H9 (cell line): ENCODE results near the gene PIGB. TPM values are rescaled to one million over a fixed set of nuclear protein-coding genes. Genes with fewer than 3 reads are reported as not detected.

Source experiments
- DNase-seq: peaks from one replicate; pipeline ENCODE4 v3.0.0-alpha.2; 2017
- H2AFZ ChIP-seq: one replicate; pipeline ENCODE4 v1.6.1; 2013; ENCODE audit warnings: mild to moderate bottlenecking, low read length, control low read depth, moderate library complexity
- H2AK5ac ChIP-seq: 2 replicates; pipeline ENCODE4 v1.6.1; 2013; ENCODE audit warnings: low read length, control low read depth, mixed read lengths; ENCODE audit not compliant: insufficient read length
- H2BK120ac ChIP-seq: one replicate; pipeline ENCODE4 v1.6.1; 2013; ENCODE audit warnings: low read depth, mild to moderate bottlenecking, low read length, control low read depth, inconsistent platforms; ENCODE audit not compliant: poor library complexity, severe bottlenecking
- H2BK12ac ChIP-seq: 2 replicates; pipeline ENCODE4 v1.6.1; 2013; ENCODE audit warnings: low read length, control low read depth, mixed read lengths, low read depth; ENCODE audit not compliant: insufficient read length
- H2BK15ac ChIP-seq: 2 replicates; pipeline ENCODE4 v1.6.1; 2013; ENCODE audit warnings: low read depth, low read length, control low read depth
- H2BK20ac ChIP-seq: one replicate; pipeline ENCODE4 v1.6.1; 2013; ENCODE audit warnings: low read depth, mild to moderate bottlenecking, low read length, control low read depth, inconsistent platforms; ENCODE audit not compliant: poor library complexity, severe bottlenecking
- H2BK5ac ChIP-seq: 2 replicates; pipeline ENCODE4 v1.6.1; 2013; ENCODE audit warnings: low read length, control low read depth, mixed read lengths; ENCODE audit not compliant: insufficient read length
- H3K14ac ChIP-seq: 2 replicates; pipeline ENCODE4 v1.6.1; 2013; ENCODE audit warnings: low read length, control low read depth; ENCODE audit not compliant: insufficient read depth
- H3K18ac ChIP-seq: 2 replicates; pipeline ENCODE4 v1.6.1; 2013; ENCODE audit warnings: low read depth, mild to moderate bottlenecking, mixed read lengths, low read length, control low read depth; ENCODE audit not compliant: insufficient read length
- H3K23ac ChIP-seq: 2 replicates; pipeline ENCODE4 v1.6.1; 2013; ENCODE audit warnings: low read length, control low read depth, mixed read lengths, low read depth; ENCODE audit not compliant: insufficient read length
- H3K23me2 ChIP-seq: 2 replicates; pipeline ENCODE4 v1.6.1; 2013; ENCODE audit warnings: low read depth, mild to moderate bottlenecking, mixed read lengths, low read length, control low read depth; ENCODE audit not compliant: insufficient read length, poor library complexity, severe bottlenecking
- H3K27ac ChIP-seq: 2 replicates; pipeline ENCODE4 v1.5.1; 2013; ENCODE audit warnings: low read length, control low read depth, mixed read lengths, low read depth; ENCODE audit not compliant: insufficient read length
- H3K27me3 ChIP-seq: 2 replicates; pipeline ENCODE4 v1.6.1; 2013; ENCODE audit warnings: low read length, control low read depth, inconsistent platforms; ENCODE audit not compliant: insufficient read depth
- H3K4ac ChIP-seq: 2 replicates; pipeline ENCODE4 v1.6.1; 2013; ENCODE audit warnings: low read depth, mild to moderate bottlenecking, control low read depth, inconsistent platforms, low read length, moderate library complexity
- H3K4me1 ChIP-seq: 2 replicates; pipeline ENCODE4 v1.6.1; 2013; ENCODE audit warnings: low read length, control low read depth, inconsistent platforms; ENCODE audit not compliant: insufficient read depth
- H3K4me2 ChIP-seq: 2 replicates; pipeline ENCODE4 v1.6.1; 2013; ENCODE audit warnings: low read length, control low read depth, mixed read lengths; ENCODE audit not compliant: insufficient read length, insufficient read depth
- H3K56ac ChIP-seq: 2 replicates; pipeline ENCODE4 v1.6.1; 2013; ENCODE audit warnings: low read depth, mild to moderate bottlenecking, mixed read lengths, low read length, control low read depth; ENCODE audit not compliant: insufficient read length
- H3K79me1 ChIP-seq: 2 replicates; pipeline ENCODE4 v1.6.1; 2013; ENCODE audit warnings: low read depth, mild to moderate bottlenecking, moderate library complexity, low read length, control low read depth, inconsistent platforms; ENCODE audit not compliant: insufficient read depth, poor library complexity, severe bottlenecking
- H3K79me2 ChIP-seq: 2 replicates; pipeline ENCODE4 v1.6.1; 2013; ENCODE audit warnings: low read length, control low read depth, inconsistent platforms; ENCODE audit not compliant: insufficient read depth
- H3K9ac ChIP-seq: 2 replicates; pipeline ENCODE4 v1.6.1; 2013; ENCODE audit warnings: low read length, control low read depth, mixed read lengths; ENCODE audit not compliant: insufficient read length; ENCODE audit errors: extremely low read depth
- H3K9me3 ChIP-seq: one replicate; pipeline ENCODE4 v1.6.1; 2013; ENCODE audit warnings: low read depth, low read length, inconsistent platforms; ENCODE audit not compliant: control insufficient read depth
- H3T11ph ChIP-seq: one replicate; pipeline ENCODE4 v1.6.1; 2013; ENCODE audit warnings: mild to moderate bottlenecking, low read length, control low read depth, inconsistent platforms
- H4K20me1 ChIP-seq: one replicate; pipeline ENCODE4 v1.6.1; 2013; ENCODE audit not compliant: control insufficient read depth, insufficient read length, insufficient read depth
- H4K5ac ChIP-seq: 2 replicates; pipeline ENCODE4 v1.6.1; 2013; ENCODE audit warnings: low read depth, mild to moderate bottlenecking, mixed read lengths, low read length, control low read depth; ENCODE audit not compliant: insufficient read length
- H4K8ac ChIP-seq: replicated peaks from 2 replicates; pipeline ENCODE4 v1.6.1; 2013; ENCODE audit warnings: low read length, control low read depth, mixed read lengths, low read depth; ENCODE audit not compliant: insufficient read length
- H4K91ac ChIP-seq: 2 replicates; pipeline ENCODE4 v1.6.1; 2013; ENCODE audit warnings: low read depth, mild to moderate bottlenecking, moderate library complexity, mixed read lengths, low read length, control low read depth; ENCODE audit not compliant: insufficient read length
- H3K27ac Mint-ChIP-seq, 3 experiments: 2 replicates in 2 of 3; 3 replicates in 1 of 3; pipeline ENCODE4 v1.8.0; 2020 to 2021; ENCODE audit warnings: mixed read lengths in 3 of 3, mild to moderate bottlenecking in 1 of 3, moderate library complexity in 1 of 3
- H3K27me3 Mint-ChIP-seq: 2 replicates; pipeline ENCODE4 v1.8.0; 2021; ENCODE audit warnings: low read depth, mild to moderate bottlenecking, moderate library complexity, mixed read lengths
- H3K36me3 Mint-ChIP-seq, 3 experiments: 2 replicates in 2 of 3; 3 replicates in 1 of 3; pipeline ENCODE4 v1.8.0; 2020 to 2021; ENCODE audit warnings: low read depth in 3 of 3, mixed read lengths in 3 of 3; ENCODE audit not compliant: insufficient read depth in 1 of 3
- H3K4me1 Mint-ChIP-seq, 2 experiments: 2 replicates each; pipeline ENCODE4 v1.8.0; 2020; ENCODE audit warnings: mixed read lengths in 2 of 2
- H3K4me3 Mint-ChIP-seq, 2 experiments: 2 replicates in 1 of 2; 3 replicates in 1 of 2; pipeline ENCODE4 v1.8.0; 2020 to 2021; ENCODE audit warnings: mild to moderate bottlenecking in 2 of 2, mixed read lengths in 2 of 2, moderate library complexity in 1 of 2
- H3K9me3 Mint-ChIP-seq, 2 experiments: 2 replicates in 1 of 2; 3 replicates in 1 of 2; pipeline ENCODE4 v1.8.0; 2020; ENCODE audit warnings: mild to moderate bottlenecking in 2 of 2, mixed read lengths in 2 of 2, moderate library complexity in 1 of 2
- WGBS: extraction: QIAGEN DNeasy Blood & Tissue Kit; methylation state at CpG from one replicate; pipeline ENCODE4 v1.1.7; 2013; ENCODE audit warnings: missing lambda C conversion rate, low lambda C conversion rate, mixed read lengths; ENCODE audit not compliant: insufficient read length; ENCODE audit errors: extremely low coverage; 5-methylcytosine and 5-hydroxymethylcytosine counted together
- total RNA-seq: library from RNA; stranded (reverse); gene quantifications from 2 replicates; pipeline ENCODE4 v1.2.1, GENCODE V29; 2021
- TF ChIP-seq, protein P1 (sequence below): fragments of 200-600 bp; sonication (generic); conservative IDR thresholded peaks from 3 replicates; pipeline ENCODE4 v1.8.0; 2021; ENCODE audit warnings: antibody characterized with exemption, mild to moderate bottlenecking

The PIGB gene
- total RNA-seq, 1 experiment from 2014 or later: 6.7 TPM

DNA sequence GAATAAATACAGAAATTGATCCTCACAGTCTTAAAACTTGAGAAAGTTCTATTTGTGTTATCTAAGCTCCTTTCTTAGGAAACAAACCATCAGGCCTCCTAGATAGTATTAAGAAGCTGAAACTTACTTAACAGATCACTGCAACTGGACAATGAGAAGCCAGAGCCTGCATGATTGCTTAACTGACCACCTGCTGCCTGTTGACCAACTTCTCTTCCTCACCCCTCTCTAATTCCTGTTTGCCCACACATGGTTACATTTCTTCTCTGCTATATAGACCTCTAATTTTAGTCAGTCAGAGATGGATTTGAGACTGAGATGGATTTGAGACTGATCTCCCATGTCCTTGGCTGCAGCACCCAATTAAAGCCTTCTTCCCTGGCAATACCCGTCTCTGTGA, 75.7 kb downstream of the PIGB start:
- Histone ChIP-seq H4K8ac (no peak overlapping the region), H4K5ac (no peak overlapping the region), H2AFZ (no peak overlapping the region), H2BK20ac (no peak overlapping the region), H3K79me1 (no peaks in the 10 kb centered on the region), H3K18ac (no peak overlapping the region), H3K4ac (no peak overlapping the region), H3K27ac (no peak overlapping the region), H3K23me2 (no peaks in the 10 kb centered on the region), H3K9me3 (no peaks in the 10 kb centered on the region), H3K14ac (no peak overlapping the region), H2AK5ac (no peak overlapping the region), H2BK15ac (no peak overlapping the region), H3K9ac (no peak overlapping the region), H4K91ac (no peak overlapping the region), H3K79me2 (no peaks in the 10 kb centered on the region), H3K27me3 (no peaks in the 10 kb centered on the region), H3K4me1 (no peaks in the 10 kb centered on the region), H2BK5ac (no peak overlapping the region), H3T11ph (no peak overlapping the region), H3K4me2 (no peak overlapping the region), H4K20me1 (no peaks in the 10 kb centered on the region), H2BK12ac (no peak overlapping the region), H2BK120ac (no peak overlapping the region), H3K56ac (no peak overlapping the region), H3K23ac (no peak overlapping the region)
- no peak for DNase-seq
- no peak overlapping the region for H3K4me3 Mint-ChIP-seq
- H3K27me3 Mint-ChIP-seq: no peaks in the 10 kb centered on the region; the same call in 1 of the 2 replicates
- no peak overlapping the region for H3K27ac Mint-ChIP-seq
- peaks cover 0 to 12% of the 10 kb centered on the region in 2 experiments; a peak in 3 of 5 replicates for H3K9me3 Mint-ChIP-seq
- peaks cover 14 to 15% of the 10 kb centered on the region in 2 experiments for H3K4me1 Mint-ChIP-seq
- no CpG with 5 or more reads among the region's 1 CpG for WGBS
- TF ChIP-seq, protein P1, sequence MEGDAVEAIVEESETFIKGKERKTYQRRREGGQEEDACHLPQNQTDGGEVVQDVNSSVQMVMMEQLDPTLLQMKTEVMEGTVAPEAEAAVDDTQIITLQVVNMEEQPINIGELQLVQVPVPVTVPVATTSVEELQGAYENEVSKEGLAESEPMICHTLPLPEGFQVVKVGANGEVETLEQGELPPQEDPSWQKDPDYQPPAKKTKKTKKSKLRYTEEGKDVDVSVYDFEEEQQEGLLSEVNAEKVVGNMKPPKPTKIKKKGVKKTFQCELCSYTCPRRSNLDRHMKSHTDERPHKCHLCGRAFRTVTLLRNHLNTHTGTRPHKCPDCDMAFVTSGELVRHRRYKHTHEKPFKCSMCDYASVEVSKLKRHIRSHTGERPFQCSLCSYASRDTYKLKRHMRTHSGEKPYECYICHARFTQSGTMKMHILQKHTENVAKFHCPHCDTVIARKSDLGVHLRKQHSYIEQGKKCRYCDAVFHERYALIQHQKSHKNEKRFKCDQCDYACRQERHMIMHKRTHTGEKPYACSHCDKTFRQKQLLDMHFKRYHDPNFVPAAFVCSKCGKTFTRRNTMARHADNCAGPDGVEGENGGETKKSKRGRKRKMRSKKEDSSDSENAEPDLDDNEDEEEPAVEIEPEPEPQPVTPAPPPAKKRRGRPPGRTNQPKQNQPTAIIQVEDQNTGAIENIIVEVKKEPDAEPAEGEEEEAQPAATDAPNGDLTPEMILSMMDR: no peak
- H3K36me3 Mint-ChIP-seq: peaks cover 0 to 4% (median 3%) of the 10 kb centered on the region in 3 experiments; a peak in 2 of 7 replicates
